ENCODE results near the gene IGSF9.

IGSF9 gene

GRCh38 chr1:159945483-159946241 lies at the start of gene IGSF9:
TSS of gene IGSF9 (minus strand) at chr1:159945613. CDS start at chr1:159943454, 2,159 bp downstream.
- peak in 2 of 3 experiments; percentile 47 to 61 for DNase-seq (ENCODE audit: low read depth in 2 of 3, low spot score in 2 of 3)

GRCh38 chr1:159994896-159995295 lies 49.5 kb upstream of the IGSF9 start:
- no peak for DNase-seq (ENCODE audit: low read depth in 2 of 3, low spot score in 2 of 3)

GRCh38 chr1:159993911-159994310 lies 48.5 kb upstream of the IGSF9 start:
- DNase-seq (ENCODE audit: low read depth in 2 of 3, low spot score in 2 of 3), result no peak

DNA sequence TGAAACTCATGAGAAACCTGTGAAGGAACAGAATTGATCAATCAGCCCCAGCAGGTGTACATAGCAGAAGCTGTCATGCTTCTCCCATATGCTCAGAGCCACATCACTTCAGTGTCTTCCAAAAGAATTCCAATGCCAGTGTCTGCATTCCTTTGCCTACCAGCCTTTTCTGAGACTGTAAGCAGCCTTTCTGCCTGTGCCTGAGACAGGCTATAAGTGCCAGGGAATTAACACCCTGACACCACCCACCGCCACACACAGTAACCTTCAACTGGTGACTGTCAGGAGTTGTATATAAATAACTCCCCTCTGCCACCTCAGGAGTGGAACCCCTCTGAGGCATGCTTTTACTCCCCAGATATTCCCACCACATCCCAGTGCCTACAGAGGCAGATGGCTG lies 46.7 kb upstream of the IGSF9 start:
- no peak for DNase-seq (ENCODE audit: low read depth in 2 of 3, low spot score in 2 of 3)

GRCh38 chr1:159991513-159991912 lies 46.1 kb upstream of the IGSF9 start:
- DNase-seq (ENCODE audit: low read depth in 2 of 3, low spot score in 2 of 3), result no peak

- no peak for DNase-seq (ENCODE audit: low read depth in 2 of 3, low spot score in 2 of 3)
Observed at GRCh38 chr1:159990005-159990404, 44.6 kb upstream of the IGSF9 start.

DNA sequence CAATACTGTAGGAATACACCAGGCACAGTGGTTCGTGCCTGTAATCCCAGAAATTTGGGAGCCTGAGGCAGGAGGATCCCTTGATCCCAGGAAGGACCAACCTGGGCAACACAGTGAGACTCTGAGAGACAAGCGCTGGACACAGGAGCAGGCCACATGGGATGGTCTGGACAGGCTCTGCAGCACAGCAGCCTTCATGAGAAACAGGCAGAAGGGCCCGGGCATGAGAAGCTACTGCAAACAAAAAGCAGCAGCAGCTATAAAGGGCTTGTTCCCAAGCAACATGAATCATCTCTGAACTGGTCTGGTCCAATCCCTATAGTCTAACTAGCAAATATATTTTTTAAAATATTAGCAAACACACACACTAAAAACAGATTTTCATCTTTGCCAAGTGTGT lies 44.2 kb upstream of the IGSF9 start:
- DNase-seq (ENCODE audit: low read depth in 2 of 3, low spot score in 2 of 3), result no peak

GRCh38 chr1:159988006-159988405 lies 42.6 kb upstream of the IGSF9 start:
- no peak for DNase-seq (ENCODE audit: low read depth in 2 of 3, low spot score in 2 of 3)

GRCh38 chr1:159987186-159987585 lies 41.8 kb upstream of the IGSF9 start:
- no peak for DNase-seq (ENCODE audit: low read depth in 2 of 3, low spot score in 2 of 3)

DNA sequence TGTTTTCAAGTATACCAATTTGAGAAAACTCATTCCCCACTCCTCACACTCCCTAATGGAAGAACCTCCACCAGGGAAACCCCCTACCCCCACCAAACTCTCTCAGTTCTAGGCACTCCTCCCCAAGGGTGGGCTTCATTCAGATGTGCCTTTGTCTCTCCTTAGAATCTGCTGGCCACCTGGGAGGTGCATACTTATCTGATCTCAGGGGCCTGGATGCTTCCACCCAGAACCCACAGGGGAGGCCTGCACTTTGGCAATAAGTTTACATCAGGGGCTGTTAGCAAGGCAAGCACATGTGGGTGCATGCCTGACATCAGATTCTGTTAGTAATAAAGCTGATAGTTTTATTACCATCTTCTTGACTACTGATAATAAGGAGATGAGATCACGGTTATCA lies 41.1 kb upstream of the IGSF9 start:
- no peak for DNase-seq (ENCODE audit: low read depth in 2 of 3, low spot score in 2 of 3)

DNA sequence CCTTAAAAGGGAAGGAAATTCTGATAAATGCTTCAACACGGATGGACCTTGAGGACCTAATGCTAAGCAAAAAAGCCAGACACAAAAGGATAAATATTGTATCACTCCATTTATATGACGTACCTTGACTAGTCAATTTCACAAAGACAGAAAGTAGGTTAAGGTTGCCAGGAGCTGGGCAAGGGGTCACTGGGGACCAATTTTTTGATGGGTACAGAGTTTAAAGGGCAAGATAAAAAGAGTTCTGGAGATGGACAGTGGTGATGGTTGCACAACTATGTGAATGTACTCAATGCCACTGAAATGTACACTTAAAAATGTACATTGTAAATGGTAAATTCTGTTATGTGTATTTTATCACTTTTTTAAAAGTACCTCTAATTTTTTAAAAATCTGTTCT lies 40.7 kb upstream of the IGSF9 start:
- no peak for DNase-seq (ENCODE audit: low read depth in 2 of 3, low spot score in 2 of 3)

DNA sequence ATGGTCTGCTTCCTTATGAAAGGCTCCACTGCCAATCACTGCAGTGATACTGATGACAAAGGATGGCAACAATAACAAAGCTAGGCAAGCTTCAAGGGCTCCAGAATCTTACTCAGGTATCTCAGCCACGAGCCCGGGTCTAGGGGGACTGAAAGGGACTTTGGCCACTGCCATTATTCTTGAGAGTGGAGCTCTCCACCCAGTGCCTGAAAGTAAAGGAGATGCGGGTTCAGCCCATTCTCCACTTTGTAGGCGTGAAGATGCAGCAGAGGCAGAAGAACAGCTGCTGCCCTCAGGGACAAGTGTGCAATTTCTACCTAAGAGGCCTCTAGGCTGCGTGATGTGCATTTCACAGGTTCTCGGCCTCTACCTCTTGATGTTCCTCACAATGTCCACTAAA lies 40.1 kb upstream of the IGSF9 start:
- DNase-seq (ENCODE audit: low read depth in 2 of 3, low spot score in 2 of 3), result no peak

DNA sequence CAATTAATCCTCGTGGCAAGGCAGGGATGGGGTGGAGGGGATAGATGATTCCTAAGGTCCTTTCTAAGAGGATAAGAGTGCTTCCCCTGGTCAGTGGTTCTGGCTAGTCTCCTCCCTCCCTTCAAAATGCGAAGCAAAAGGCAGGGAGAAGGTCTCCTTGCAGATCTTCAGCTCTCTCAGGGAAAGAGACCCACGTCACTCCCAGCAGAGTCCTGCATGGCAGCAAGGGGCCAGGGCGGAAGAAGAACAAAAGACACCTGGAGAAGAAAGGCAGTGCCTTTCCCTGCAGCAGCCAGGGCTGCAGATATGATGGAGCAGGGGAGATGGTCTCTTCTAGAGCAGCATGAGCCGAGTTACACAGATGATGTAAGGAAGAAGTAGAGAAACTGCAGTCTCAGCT lies 38.3 kb upstream of the IGSF9 start:
- no peak for DNase-seq (ENCODE audit: low read depth in 2 of 3, low spot score in 2 of 3)

DNA sequence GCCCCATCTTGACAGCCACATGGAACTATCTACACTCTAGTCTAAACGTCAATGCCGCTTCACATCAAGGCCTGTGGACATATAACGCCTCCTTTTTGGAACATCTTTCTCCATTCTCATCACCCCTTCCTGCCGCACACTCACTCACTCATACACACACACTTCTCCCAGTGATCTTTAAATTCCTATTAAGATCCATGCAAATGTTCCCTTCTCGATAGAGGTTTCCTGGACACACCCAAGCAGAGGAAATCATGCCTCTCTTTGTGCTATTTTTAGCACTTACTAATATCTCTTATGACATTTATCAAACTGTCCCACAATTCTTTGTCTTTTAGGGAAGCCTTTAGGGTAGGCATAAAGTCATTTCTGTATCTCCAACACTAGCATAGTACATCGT lies 36.9 kb upstream of the IGSF9 start:
- no peak for DNase-seq (ENCODE audit: low read depth in 2 of 3, low spot score in 2 of 3)

- no peak for DNase-seq (ENCODE audit: low read depth in 2 of 3, low spot score in 2 of 3)
Observed at GRCh38 chr1:159981351-159982055, 36.1 kb upstream of the IGSF9 start.

GRCh38 chr1:159980786-159981185 lies 35.4 kb upstream of the IGSF9 start:
- no peak for DNase-seq (ENCODE audit: low read depth in 2 of 3, low spot score in 2 of 3)

DNA sequence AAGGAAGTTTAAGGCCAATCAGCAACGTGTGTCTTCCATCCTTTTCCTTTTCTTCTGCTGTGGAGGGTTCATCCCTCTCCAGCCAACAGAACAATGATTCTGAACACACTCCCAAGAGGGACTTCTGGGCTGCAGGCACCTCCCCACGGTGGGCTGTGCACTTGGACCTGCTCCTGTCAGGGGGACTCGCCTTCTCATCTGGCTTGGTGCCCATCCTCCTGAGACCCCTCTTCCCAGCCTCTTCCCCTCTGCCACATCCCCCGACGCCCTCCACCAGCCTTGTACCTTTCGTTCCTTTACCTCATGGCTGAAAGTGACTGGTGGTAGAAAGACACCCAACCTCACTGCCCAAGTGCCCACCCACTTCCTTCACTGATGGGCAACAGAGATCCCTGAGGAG lies 34.7 kb upstream of the IGSF9 start:
- DNase-seq (ENCODE audit: low read depth in 2 of 3, low spot score in 2 of 3), result no peak

DNA sequence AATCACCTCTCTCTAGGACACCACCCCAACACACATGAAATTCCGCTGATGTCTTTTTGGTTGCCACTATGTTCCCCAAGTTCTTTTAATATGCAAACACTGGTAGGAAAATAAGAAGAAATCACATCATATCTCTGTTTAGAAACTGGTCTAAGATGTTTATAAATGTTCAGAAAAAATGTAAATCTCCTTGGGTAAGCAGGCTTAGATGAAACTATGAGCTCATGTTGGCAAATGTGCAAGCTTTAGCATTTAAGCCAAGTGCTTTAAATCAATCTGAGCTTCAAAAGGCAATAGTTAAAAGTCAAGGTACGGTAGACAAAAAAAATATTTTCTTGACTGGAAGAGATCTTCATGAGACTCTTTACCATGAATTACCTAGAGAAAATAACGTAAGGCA lies 33.8 kb upstream of the IGSF9 start:
- DNase-seq (ENCODE audit: low read depth in 2 of 3, low spot score in 2 of 3), result no peak

DNA sequence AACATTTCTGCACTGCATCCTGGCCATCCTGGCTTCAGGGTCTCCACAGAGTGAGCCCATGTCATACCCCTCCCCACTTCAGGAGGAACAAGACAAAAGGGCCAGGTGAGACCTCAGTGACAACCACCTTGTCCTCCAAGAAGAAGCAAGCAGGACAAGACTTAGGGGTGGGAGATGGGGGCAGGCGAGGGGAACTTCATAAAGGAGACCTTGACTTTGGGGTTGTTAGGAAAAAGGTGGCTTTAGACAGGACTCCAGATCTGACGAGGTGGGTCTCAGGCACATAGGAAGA lies 32.6 kb upstream of the IGSF9 start:
- DNase-seq (ENCODE audit: low read depth in 2 of 3, low spot score in 2 of 3), result no peak

DNA sequence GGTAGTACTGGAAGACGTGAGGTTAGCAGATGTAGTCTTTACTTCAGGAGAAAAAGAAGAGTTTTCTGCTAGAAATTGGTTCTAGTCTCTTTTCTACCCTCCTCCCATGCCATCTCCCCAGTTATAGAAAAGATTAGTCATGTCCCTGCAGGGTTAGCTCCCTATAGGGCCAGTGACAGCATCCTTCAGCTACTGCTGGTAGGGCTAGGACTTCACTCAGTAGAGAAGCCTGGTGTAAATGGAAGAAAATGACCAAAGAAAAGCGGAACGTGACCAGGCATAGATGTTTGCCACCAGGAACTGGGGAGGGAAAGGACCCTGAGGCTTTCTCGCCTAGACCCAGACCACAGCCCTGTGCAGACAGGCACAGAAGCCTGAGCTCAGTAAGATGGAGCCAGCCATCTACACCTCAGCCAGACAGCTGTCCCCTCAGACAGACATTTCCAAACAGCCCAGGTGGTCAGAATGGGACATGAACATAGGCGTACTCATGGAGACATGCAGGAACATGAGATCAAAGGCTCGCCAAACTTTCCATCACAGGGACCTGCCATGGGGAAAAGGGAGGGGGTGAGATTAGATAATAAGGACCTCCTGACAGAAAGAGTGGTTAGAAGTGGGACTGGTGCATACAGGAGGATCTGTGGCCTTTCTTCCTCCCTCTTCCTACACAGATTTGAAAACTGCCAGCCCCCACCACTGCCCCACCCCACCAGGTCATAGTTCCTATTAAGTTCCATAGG lies 32.1 kb upstream of the IGSF9 start:
- no peak for DNase-seq (ENCODE audit: low read depth in 2 of 3, low spot score in 2 of 3)

- DNase-seq (ENCODE audit: low read depth in 2 of 3, low spot score in 2 of 3), result no peak
Observed at GRCh38 chr1:159974350-159974965, 29.0 kb upstream of the IGSF9 start.
